HepG2 (cell line): ENCODE results near the gene SLC16A2. TPM values are rescaled to one million over a fixed set of nuclear protein-coding genes. Genes with fewer than 3 reads are reported as not detected.

ENCODE experiments used
- ATAC-seq: fragments of 200-7000 bp; cut with Tn5 transposase; 3 replicates; pipeline ENCODE4 v1.9.1; 2020; ENCODE audit warnings: mild to moderate bottlenecking, moderate library complexity
- BruUV-seq: library from RNA; stranded (reverse); fragments of 400-500 nt; replicated peaks from 2 replicates; lab custom pipeline; 2021; lab: Mats Ljungman, UMichigan
- CTCF ChIA-PET: fragments of 300-600 bp; formaldehyde crosslinking; extraction: SDS; loops from one replicate; lab custom pipeline; 2021; ENCODE audit warnings: low total read pairs, inconsistent platforms, low intra/inter-chr PET ratio; lab: Yijun Ruan, JAX
- POLR2A ChIA-PET: fragments of 350-600 bp; sonication (Branson Sonifier 250); formaldehyde crosslinking; loops from one replicate; lab custom pipeline; 2020; ENCODE audit warnings: antibody characterized with exemption, inconsistent platforms; lab: Yijun Ruan, JAX
- DNase-seq: peaks from one replicate; pipeline ENCODE4 v3.0.0-alpha.2; 2015; ENCODE audit warnings: low spot score
- FAIRE-seq: peaks from 3 replicates; lab custom pipeline; 2011; peaks lifted over from hg19 to GRCh38; lab: Jason Lieb, UNC
- H2AFZ ChIP-seq: one replicate; pipeline ENCODE4 v1.6.1; 2011; ENCODE audit warnings: low read length, inconsistent platforms
- H3K27ac ChIP-seq: fragments of 300-600 bp; 3 replicates; pipeline ENCODE4 v1.8.0; 2011; ENCODE audit warnings: mixed run types, mild to moderate bottlenecking, mixed read lengths, low read length, inconsistent platforms; ENCODE audit not compliant: insufficient read depth; ENCODE audit errors: extremely low read length
- H3K27me3 ChIP-seq, 2 experiments: fragments of 200-600 bp in 1 of 2; 2 replicates in 1 of 2; 3 replicates in 1 of 2; pipeline versions ENCODE4 v1.6.0 to v1.8.0; 2011; ENCODE audit warnings: low read length in 2 of 2, mild to moderate bottlenecking in 2 of 2, moderate library complexity in 2 of 2, inconsistent platforms in 1 of 2; ENCODE audit not compliant: insufficient read depth in 2 of 2, control insufficient read depth in 1 of 2
- H3K36me3 ChIP-seq, 2 experiments: fragments of 200-600 bp in 1 of 2; replicated peaks in 1 of 2; 2 replicates in 1 of 2; 3 replicates in 1 of 2; pipeline versions ENCODE4 v1.5.1 to v1.8.0; 2011; ENCODE audit warnings: low read length in 2 of 2, inconsistent platforms in 1 of 2; ENCODE audit not compliant: insufficient read depth in 2 of 2, control insufficient read depth in 1 of 2
- H3K4me1 ChIP-seq: 2 replicates; pipeline ENCODE4 v1.5.1; 2012; ENCODE audit warnings: low read length, inconsistent platforms; ENCODE audit not compliant: insufficient read depth
- H3K4me2 ChIP-seq: 2 replicates; pipeline ENCODE4 v1.6.0; 2011; ENCODE audit warnings: low read depth, low read length, inconsistent platforms
- H3K4me3 ChIP-seq, 3 experiments: fragments of 200-600 bp in 1 of 3; sonication (generic), shearing (Covaris generic) in 1 of 3; replicated peaks in 1 of 3; 2 replicates each; pipeline ENCODE4 v1.5.1; 2011 to 2016; ENCODE audit warnings: low read length in 3 of 3, inconsistent platforms in 2 of 3, low read depth in 2 of 3, mild to moderate bottlenecking in 2 of 3, control low read depth in 1 of 3, mixed read lengths in 1 of 3; ENCODE audit not compliant: insufficient read depth in 1 of 3
- H3K79me2 ChIP-seq: one replicate; pipeline ENCODE4 v1.6.1; 2011; ENCODE audit warnings: low read length, inconsistent platforms; ENCODE audit not compliant: insufficient read depth
- H3K9ac ChIP-seq: 2 replicates; pipeline ENCODE4 v1.6.0; 2011; ENCODE audit warnings: mild to moderate bottlenecking, low read depth, low read length, inconsistent platforms; ENCODE audit not compliant: insufficient read depth
- H3K9me3 ChIP-seq: 2 replicates; pipeline ENCODE4 v1.5.1; 2012; ENCODE audit warnings: mild to moderate bottlenecking, low read length
- H4K20me1 ChIP-seq: 2 replicates; pipeline ENCODE4 v1.6.0; 2011; ENCODE audit warnings: inconsistent platforms, mild to moderate bottlenecking, low read length, moderate library complexity; ENCODE audit not compliant: insufficient read depth
- ADNP ChIP-seq: sonication (generic); formaldehyde crosslinking; IDR thresholded peaks from 2 replicates; pipeline ENCODE4 v1.4.0; 2020; ENCODE audit warnings: missing genetic modification reagents
- SIX1 ChIP-seq: sonication (generic); formaldehyde crosslinking; IDR thresholded peaks from 2 replicates; pipeline ENCODE4 v1.4.0; 2020; ENCODE audit warnings: missing genetic modification reagents, borderline replicate concordance
- SIX4 ChIP-seq: sonication (generic); formaldehyde crosslinking; IDR thresholded peaks from 2 replicates; pipeline ENCODE4 v1.4.0; 2020; ENCODE audit warnings: missing genetic modification reagents
- ZBTB37 ChIP-seq: sonication (generic); formaldehyde crosslinking; IDR thresholded peaks from 2 replicates; pipeline ENCODE4 v1.4.0; 2020; ENCODE audit warnings: mild to moderate bottlenecking, missing genetic modification reagents
- ZNF639 ChIP-seq: conservative IDR thresholded peaks from 2 replicates; pipeline ENCODE4 v1.6.1; 2018; ENCODE audit warnings: missing genetic modification reagents
- ZNF784 ChIP-seq: sonication (generic); formaldehyde crosslinking; IDR thresholded peaks from 2 replicates; pipeline ENCODE4 v1.5.1; 2020; ENCODE audit warnings: missing genetic modification reagents, mild to moderate bottlenecking, borderline replicate concordance
- ZSCAN22 ChIP-seq: sonication (generic); formaldehyde crosslinking; IDR thresholded peaks from 2 replicates; pipeline ENCODE4 v1.4.0; 2020; ENCODE audit warnings: mild to moderate bottlenecking, missing genetic modification reagents
- WGBS: methylation state at CpG from one replicate; pipeline ENCODE4 v1.1.6; 2017; ENCODE audit warnings: low lambda C conversion rate; 5-methylcytosine and 5-hydroxymethylcytosine counted together
- in situ Hi-C: cut with HindIII; loops from 2 replicates; pipeline ENCODE4 v1.10.0; 2017; ENCODE audit warnings: low pct_unique_long_range_greater_than_20kb; ENCODE audit not compliant: extremely low pct_ligation_motif_present
- intact Hi-C: fragments of 100-400 bp; cut with micrococcal nuclease; formaldehyde crosslinking; loops from one replicate; pipeline ENCODE4 v1.10.0; 2022; ENCODE audit not compliant: unreplicated experiment
- polyA plus RNA-seq, 8 experiments: library from polyadenylated mRNA; depleted of rRNA in 3 of 8; stranded (reverse) in 7 of 8; unstranded in 1 of 8; fragments of >200 nt; fragmentation: Illumina TruSeq in 4 of 8; extraction: Trizol in 4 of 8; gene quantifications; 2 replicates each; pipeline versions ENCODE4 v1.2.1 to v1.2.3, GENCODE V29; 2011 to 2016; ENCODE audit warnings: low read depth in 4 of 8, missing spikeins in 1 of 8, mixed read lengths in 1 of 8; ENCODE audit not compliant: insufficient read depth in 1 of 8
- total RNA-seq, 5 experiments: library from RNA; depleted of rRNA; stranded (reverse); fragments of >200 nt; fragmentation: Illumina TruSeq; extraction: Trizol; gene quantifications; 2 replicates each; pipeline ENCODE4 v1.2.3, GENCODE V29; 2016; ENCODE audit warnings: low read depth in 1 of 5
- TF ChIP-seq, protein P1 (sequence below): IDR thresholded peaks from 2 replicates; pipeline ENCODE4 v1.6.1; 2012; ENCODE audit warnings: low read depth, low read length, improper control_type of control experiment

Gene SLC16A2
- total and polyA plus RNA-seq, 2 of the 13 experiments (the other 11 are each of a cell fraction or from before 2014, with no cell fraction given) = 0.07 to 0.08 TPM

- CTCF ChIA-PET = interaction anchor here (1.4 kb wide), 1 partner anchor 56 kb away, joined by 4 read pairs; no protein-coding TSS in a partner anchor
- TF ChIP-seq ZSCAN22 = no peak
- Histone ChIP-seq H3K36me3 (no peaks in the 10 kb centered on the region), H3K9ac (no peak overlapping the region), H3K4me1 (no peaks in the 10 kb centered on the region), H4K20me1 (no peaks in the 10 kb centered on the region), H3K4me3 (no peak overlapping the region), H3K79me2 (no peaks in the 10 kb centered on the region), H3K4me2 (no peak overlapping the region), H2AFZ (no peak overlapping the region), H3K27ac (no peak overlapping the region), H3K9me3 (no peaks in the 10 kb centered on the region), H3K27me3 (no peaks in the 10 kb centered on the region)
- DNase-seq = no peak
- intact Hi-C loops = loop anchor here (1.0 to 5.0 kb wide), 2 partner anchors 56 to 1108 kb away; no protein-coding TSS in a partner anchor
- POLR2A ChIA-PET = no interaction called here
- BruUV-seq = no TSS peak
- 6% methylated on average over 2 of the region's 3 CpGs for WGBS
- no peak for FAIRE-seq
- ATAC-seq = no peak
- in situ Hi-C loops = no loop called here
These were observed 72.5 kb downstream of the SLC16A2 start for GRCh38 chrX:74493806-74494205.

- no peak overlapping the region for H3K9ac ChIP-seq
- TF ChIP-seq SIX1 (CRISPR knock-in tag) (no peak), ZNF784 (no peak), SIX4 (no peak), ZNF639 (CRISPR knock-in tag) (no peak), ADNP (CRISPR knock-in tag) (no peak), ZBTB37 (CRISPR knock-in tag) (no peak)
- TF ChIP-seq, protein P1, sequence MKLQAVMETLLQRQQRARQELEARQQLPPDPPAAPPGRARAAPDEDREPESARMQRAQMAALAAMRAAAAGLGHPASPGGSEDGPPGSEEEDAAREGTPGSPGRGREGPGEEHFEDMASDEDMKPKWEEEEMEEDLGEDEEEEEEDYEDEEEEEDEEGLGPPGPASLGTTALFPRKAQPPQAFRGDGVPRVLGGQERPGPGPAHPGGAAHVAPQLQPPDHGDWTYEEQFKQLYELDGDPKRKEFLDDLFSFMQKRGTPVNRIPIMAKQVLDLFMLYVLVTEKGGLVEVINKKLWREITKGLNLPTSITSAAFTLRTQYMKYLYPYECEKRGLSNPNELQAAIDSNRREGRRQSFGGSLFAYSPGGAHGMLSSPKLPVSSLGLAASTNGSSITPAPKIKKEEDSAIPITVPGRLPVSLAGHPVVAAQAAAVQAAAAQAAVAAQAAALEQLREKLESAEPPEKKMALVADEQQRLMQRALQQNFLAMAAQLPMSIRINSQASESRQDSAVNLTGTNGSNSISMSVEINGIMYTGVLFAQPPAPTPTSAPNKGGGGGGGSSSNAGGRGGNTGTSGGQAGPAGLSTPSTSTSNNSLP = no peak
- no peak overlapping the region for H3K27ac ChIP-seq
- CTCF ChIA-PET = no interaction called here
- BruUV-seq = no TSS peak
- H3K9me3 ChIP-seq = no peaks in the 10 kb centered on the region
- POLR2A ChIA-PET = no interaction called here
- intact Hi-C loops (no loop called here), in situ Hi-C loops (no loop called here)
- ATAC-seq (no peak), DNase-seq (no peak), FAIRE-seq (no peak)
- no peaks in the 10 kb centered on the region for H3K4me1 ChIP-seq
- H3K79me2 ChIP-seq = no peaks in the 10 kb centered on the region
- no peak overlapping the region for H3K4me2 ChIP-seq
- H3K36me3 ChIP-seq = no peaks in the 10 kb centered on the region
- H3K4me3 ChIP-seq = no peak overlapping the region
- H4K20me1 ChIP-seq = no peaks in the 10 kb centered on the region
- no peak overlapping the region for H2AFZ ChIP-seq
- H3K27me3 ChIP-seq = no peaks in the 10 kb centered on the region
These were observed 77.6 kb downstream of the SLC16A2 start for GRCh38 chrX:74498924-74499323.
